ENCODE data around the gene SERPINA4. TPM values are rescaled to one million over a fixed set of nuclear protein-coding genes. Genes with fewer than 3 reads are reported as not detected.

SERPINA4 gene
- total and polyA plus RNA-seq, 2 of the 8 experiments (the other 6 are each of a cell fraction or from before 2014, with no cell fraction given) = not detected

DNA sequence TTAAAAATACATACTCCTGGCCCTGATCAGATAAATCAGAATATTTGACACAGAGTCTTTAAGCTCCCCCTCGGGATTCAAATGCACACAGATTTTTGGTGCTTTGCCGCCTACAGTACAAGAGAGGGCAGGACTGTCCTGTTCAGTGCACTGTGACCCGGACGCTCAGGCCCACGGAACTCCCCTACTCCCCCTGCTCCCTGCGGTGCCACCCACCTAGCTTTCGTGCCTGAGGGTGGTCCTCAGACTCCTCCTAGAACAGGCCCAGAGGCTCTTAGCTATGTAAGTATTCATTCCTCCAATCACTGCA lies 37.2 kb downstream of the SERPINA4 start:
- H3K9ac ChIP-seq (replicated peaks in 1 of 4; ENCODE audit: extremely low read depth in 1 of 4, low read depth in 3 of 4, low read length in 3 of 4) = no peak overlapping the region

More for the DNA sequence above, 37.2 kb downstream of the SERPINA4 start:
- CTCF ChIA-PET (ENCODE audit: partially characterized antibody) = interaction anchor here (0.6 to 2.4 kb wide), 10 partner anchors 14 to 483 kb away, joined by 3 to 13 read pairs (median 3); partner anchors contain the start of gene SERPINA3
- no peak overlapping the region for H4K5ac ChIP-seq (ENCODE audit: insufficient read length, low read depth, low read length)
- H3K4me1 ChIP-seq (replicated peaks in 1 of 4; ENCODE audit: control insufficient read depth in 3 of 4, insufficient read depth in 4 of 4, low read length in 3 of 4) = peaks cover 0 to 7% (median 4%) of the 10 kb centered on the region in 4 experiments; a peak in 5 of 7 replicates
- H3K18ac ChIP-seq (ENCODE audit: extremely low read depth, low read length) = no peak overlapping the region; the same call in 1 of the 2 replicates
- H3K4me2 ChIP-seq (ENCODE audit: insufficient read depth in 1 of 2, low read depth in 2 of 2, low read length in 2 of 2) = no peak overlapping the region
- POLR2A ChIA-PET (ENCODE audit: partially characterized antibody) = interaction anchor here (0.7 to 1.1 kb wide), 2 partner anchors 24 to 100 kb away, joined by 3 to 6 read pairs; no protein-coding TSS in a partner anchor
- no peak for FAIRE-seq
- H4K91ac ChIP-seq (replicated peaks; ENCODE audit: insufficient read length, low read length) = no peak overlapping the region
- no peak overlapping the region for H4K8ac ChIP-seq (ENCODE audit: extremely low read depth, insufficient read depth, low read length)
- no peak for DNase-seq (ENCODE audit: low read depth in 1 of 2, low spot score in 2 of 2)
- no peaks in the 10 kb centered on the region for H3K27me3 ChIP-seq (replicated peaks in 1 of 4; ENCODE audit: control insufficient read depth in 3 of 4, extremely low read depth in 1 of 4, insufficient read depth in 3 of 4, low read length in 3 of 4)
- H3K56ac ChIP-seq (replicated peaks; ENCODE audit: insufficient read length, low read depth, low read length) = no peak overlapping the region
- no peaks in the 10 kb centered on the region for H3K79me1 ChIP-seq (ENCODE audit: low read depth, low read length)
- no peak overlapping the region for H2BK20ac ChIP-seq (ENCODE audit: low read length)
- no peaks in the 10 kb centered on the region; the same call in 1 of the 2 replicates for H3K23me2 ChIP-seq (ENCODE audit: low read depth, low read length)
- no peak overlapping the region for H3K14ac ChIP-seq (ENCODE audit: insufficient read length)
- no peak overlapping the region for H2BK12ac ChIP-seq (ENCODE audit: low read depth, low read length)
- no peak overlapping the region for H2BK15ac ChIP-seq (ENCODE audit: low read length)
- no peaks in the 10 kb centered on the region for H3K79me2 ChIP-seq (ENCODE audit: control insufficient read depth in 1 of 2, insufficient read depth in 2 of 2, low read length in 2 of 2)
- no peaks in the 10 kb centered on the region for H3K9me3 ChIP-seq (ENCODE audit: insufficient read depth in 2 of 2, low read depth in 1 of 2, low read length in 1 of 2)
- H2AFZ ChIP-seq (ENCODE audit: low read length) = no peak overlapping the region
- H3K23ac ChIP-seq (ENCODE audit: insufficient read length) = no peak overlapping the region
- 74% methylated on average over 7 of the region's 7 CpGs; no CpG with 5 or more reads in 1 of the 2 experiments for WGBS, 2 experiments (ENCODE audit: extremely low coverage in 1 of 2, insufficient coverage in 1 of 2, insufficient read length in 1 of 2, insufficient replicate concordance in 2 of 2, low coverage in 1 of 2, low lambda C conversion rate in 2 of 2, missing lambda C conversion rate in 1 of 2)
- H3K36me3 ChIP-seq (ENCODE audit: control insufficient read depth in 2 of 4, insufficient read depth in 4 of 4, low read length in 3 of 4) = no peaks in the 10 kb centered on the region
- H2BK5ac ChIP-seq (ENCODE audit: low read depth, low read length) = no peak overlapping the region
- no peak for TF ChIP-seq TCF12 (IDR thresholded peaks at IDR 0.05; ENCODE audit: low read depth, low read length)
- TF ChIP-seq JUN (IDR thresholded peaks at IDR 0.05; ENCODE audit: low read depth, low read length) = no peak
- no peak for TF ChIP-seq CEBPB (IDR thresholded peaks at IDR 0.05; ENCODE audit: low read depth, low read length)
- TF ChIP-seq SP2 (IDR thresholded peaks at IDR 0.05; ENCODE audit: low read length) = no peak
- TF ChIP-seq RFX5 (IDR thresholded peaks at IDR 0.05; ENCODE audit: borderline replicate concordance, low read depth, low read length) = no peak
- TF ChIP-seq SIN3A (conservative IDR thresholded peaks at IDR 0.05 in 1 of 2, IDR thresholded peaks at IDR 0.05 in 1 of 2; ENCODE audit: low read depth in 1 of 2, low read length in 2 of 2) = no peak
- no peak for TF ChIP-seq TAF7 (optimal IDR thresholded peaks at IDR 0.05; ENCODE audit: borderline replicate concordance, low read depth, low read length)
- no peak for TF ChIP-seq RNF2 (IDR thresholded peaks at IDR 0.05; ENCODE audit: borderline replicate concordance, low read depth, low read length, missing control alignments, poor library complexity, severe bottlenecking)
- H2BK120ac ChIP-seq (replicated peaks; ENCODE audit: low read depth, low read length) = no peak overlapping the region
- H3K27ac ChIP-seq (ENCODE audit: low read depth, low read length) = no peak overlapping the region
- no peak overlapping the region for H3K4ac ChIP-seq (replicated peaks; ENCODE audit: insufficient read length, low read depth, low read length)
- no peak overlapping the region for H2AK5ac ChIP-seq (ENCODE audit: low read depth, low read length)
- no peaks in the 10 kb centered on the region for H4K20me1 ChIP-seq (replicated peaks in 1 of 2; ENCODE audit: control insufficient read depth in 1 of 2, insufficient read depth in 2 of 2, low read length in 2 of 2)
- no peak overlapping the region for H3K4me3 ChIP-seq (ENCODE audit: extremely low read depth in 1 of 4, insufficient read depth in 2 of 4, low read depth in 3 of 4, low read length in 4 of 4)

All from H1 (cell line).